Endodermal cell (in vitro differentiated cells): ENCODE measurements around the gene ADSS1. TPM values are rescaled to one million over a fixed set of nuclear protein-coding genes. Genes with fewer than 3 reads are reported as not detected.

ENCODE experiments used
- DNase-seq: peaks from one replicate; pipeline ENCODE4 v3.0.0-alpha.2; 2017
- H3K27ac ChIP-seq: 2 replicates; pipeline ENCODE4 v1.5.1; 2013; ENCODE audit warnings: mild to moderate bottlenecking, low read depth, low read length, moderate library complexity
- H3K27me3 ChIP-seq: 2 replicates; pipeline ENCODE4 v1.6.1; 2013; ENCODE audit warnings: mild to moderate bottlenecking, low read length, moderate library complexity; ENCODE audit not compliant: insufficient read depth, control insufficient read depth, poor library complexity, severe bottlenecking
- H3K36me3 ChIP-seq: 2 replicates; pipeline ENCODE4 v1.7.0; 2013; ENCODE audit warnings: mild to moderate bottlenecking, low read length, moderate library complexity; ENCODE audit not compliant: control insufficient read depth, insufficient read depth
- H3K4me1 ChIP-seq: one replicate; pipeline ENCODE4 v1.7.0; 2013; ENCODE audit warnings: low read length; ENCODE audit not compliant: control insufficient read depth, insufficient read depth
- H3K4me3 ChIP-seq: 2 replicates; pipeline ENCODE4 v1.5.1; 2013; ENCODE audit warnings: mild to moderate bottlenecking, low read length, moderate library complexity
- H3K9ac ChIP-seq: 2 replicates; pipeline ENCODE4 v1.6.1; 2013; ENCODE audit warnings: mild to moderate bottlenecking, low read length, moderate library complexity; ENCODE audit not compliant: poor library complexity, severe bottlenecking; ENCODE audit errors: extremely low read depth
- H3K9me3 ChIP-seq: 2 replicates; pipeline ENCODE4 v1.6.1; 2013; ENCODE audit warnings: mild to moderate bottlenecking, low read length, moderate library complexity; ENCODE audit not compliant: control insufficient read depth
- H3K27ac Mint-ChIP-seq: 2 replicates; pipeline ENCODE4 v1.8.0; 2020; ENCODE audit warnings: mixed read lengths
- H3K27me3 Mint-ChIP-seq: 2 replicates; pipeline ENCODE4 v1.8.0; 2021; ENCODE audit warnings: mild to moderate bottlenecking, mixed read lengths; ENCODE audit not compliant: insufficient read depth
- H3K36me3 Mint-ChIP-seq: 2 replicates; pipeline ENCODE4 v1.8.0; 2020; ENCODE audit warnings: low read depth, mixed read lengths
- H3K4me1 Mint-ChIP-seq: 2 replicates; pipeline ENCODE4 v1.8.0; 2020; ENCODE audit warnings: mixed read lengths
- H3K4me3 Mint-ChIP-seq: 2 replicates; pipeline ENCODE4 v1.8.0; 2020; ENCODE audit warnings: mild to moderate bottlenecking, moderate library complexity, mixed read lengths
- H3K9me3 Mint-ChIP-seq: 2 replicates; pipeline ENCODE4 v1.8.0; 2020; ENCODE audit warnings: mild to moderate bottlenecking, mixed read lengths
- CTCF ChIP-seq: fragments of 200-600 bp; sonication (generic); conservative IDR thresholded peaks from 2 replicates; pipeline ENCODE4 v1.5.0; 2021; ENCODE audit warnings: antibody characterized with exemption, mild to moderate bottlenecking
- WGBS, 2 experiments: methylation state at CpG; one replicate each; pipeline versions ENCODE4 v1.1.5 to v1.1.7; 2013; ENCODE audit warnings: missing lambda C conversion rate in 2 of 2, mixed read lengths in 1 of 2; ENCODE audit not compliant: insufficient coverage in 1 of 2, insufficient read length in 1 of 2; 5-methylcytosine and 5-hydroxymethylcytosine counted together
- total RNA-seq, 2 donors: library from RNA; stranded (reverse); fragmentation: NEBNext Ultra II Directional in 1 of 2; extraction: Animal tissue kit (Norgen Biotek cat#: 25700) in 1 of 2; gene quantifications; 2 replicates in 1 of 2; 3 replicates in 1 of 2; pipeline ENCODE4 v1.2.1, GENCODE V29; 2021

Gene ADSS1
- total RNA-seq, 2 donors from 2014 or later = 15.8 to 31.0 TPM

GRCh38 chr14:104746071-104746545 lies 22.1 kb downstream of the ADSS1 start:
- WGBS, 2 experiments = 93 to 100% methylated on average over 10 to 13 of the region's 13 CpGs
- H3K36me3 Mint-ChIP-seq = peaks cover 7% of the 10 kb centered on the region
- H3K27ac Mint-ChIP-seq = no peak overlapping the region
- peaks cover 3% of the 10 kb centered on the region for H3K27me3 Mint-ChIP-seq
- H3K36me3 ChIP-seq = no peaks in the 10 kb centered on the region
- peaks cover 7% of the 10 kb centered on the region for H3K9me3 ChIP-seq
- H3K4me1 ChIP-seq = no peaks in the 10 kb centered on the region
- H3K27me3 ChIP-seq = no peaks in the 10 kb centered on the region
- H3K9ac ChIP-seq = no peak overlapping the region
- no peaks in the 10 kb centered on the region for H3K4me1 Mint-ChIP-seq
- peaks cover 18% of the 10 kb centered on the region for H3K9me3 Mint-ChIP-seq
- H3K4me3 ChIP-seq = no peak overlapping the region
- DNase-seq = no peak
- H3K27ac ChIP-seq = no peak overlapping the region
- TF ChIP-seq CTCF = no peak
- H3K4me3 Mint-ChIP-seq = no peak overlapping the region

- TF ChIP-seq CTCF = no peak
- no peak overlapping the region for H3K27ac ChIP-seq
- WGBS, 2 experiments = 94 to 97% methylated on average over 6 to 7 of the region's 7 CpGs
Observed at GRCh38 chr14:104746934-104747481, 23.0 kb downstream of the ADSS1 start.

GRCh38 chr14:104747876-104748275 lies 23.8 kb downstream of the ADSS1 start:
- Mint-ChIP-seq H3K27me3 (peaks cover 3% of the 10 kb centered on the region), H3K9me3 (peaks cover 22% of the 10 kb centered on the region), H3K4me1 (no peaks in the 10 kb centered on the region), H3K4me3 (no peak overlapping the region), H3K27ac (no peak overlapping the region), H3K36me3 (peaks cover 7% of the 10 kb centered on the region)
- Histone ChIP-seq H3K9ac (no peak overlapping the region), H3K9me3 (peaks cover 7% of the 10 kb centered on the region), H3K27ac (peak overlapping the region; percentile 58), H3K36me3 (no peaks in the 10 kb centered on the region), H3K4me3 (no peak overlapping the region), H3K4me1 (no peaks in the 10 kb centered on the region), H3K27me3 (no peaks in the 10 kb centered on the region)
- DNase-seq = no peak
- 91 to 92% methylated on average over 8 to 9 of the region's 9 CpGs for WGBS, 2 experiments
- TF ChIP-seq CTCF = no peak

More at GRCh38 chr14:104746934-104747481, 23.0 kb downstream of the ADSS1 start:
- DNase-seq = no peak
- Mint-ChIP-seq H3K27ac (no peak overlapping the region), H3K27me3 (peaks cover 3% of the 10 kb centered on the region), H3K9me3 (peaks cover 19% of the 10 kb centered on the region), H3K4me3 (no peak overlapping the region), H3K4me1 (no peaks in the 10 kb centered on the region), H3K36me3 (peaks cover 7% of the 10 kb centered on the region)
- H3K9me3 ChIP-seq = peaks cover 7% of the 10 kb centered on the region
- H3K36me3 ChIP-seq = no peaks in the 10 kb centered on the region
- H3K4me3 ChIP-seq = no peak overlapping the region
- H3K9ac ChIP-seq = no peak overlapping the region
- H3K27me3 ChIP-seq = no peaks in the 10 kb centered on the region
- no peaks in the 10 kb centered on the region for H3K4me1 ChIP-seq
